ENCODE results near the gene GFER.

- TF ChIP-seq CTCF (conservative IDR thresholded peaks at IDR 0.05; ENCODE audit: low read depth, low read length) (no peak), EZH2 (IDR thresholded peaks at IDR 0.05; ENCODE audit: borderline replicate concordance, low read depth, low read length, poor library complexity, severe bottlenecking) (no peak)
Observed at GRCh38 chr16:1941162-1942046, 42.6 kb upstream of the GFER start.
